Smooth muscle cell (in vitro differentiated cells): ENCODE measurements around the gene REEP1. TPM values are rescaled to one million over a fixed set of nuclear protein-coding genes. Genes with fewer than 3 reads are reported as not detected.
"Not testable (repeated sequence)": the region's sequence is repeated elsewhere in the genome, so short reads cannot be mapped to it uniquely, and the experiment has no call there.

Source experiments
- DNase-seq: peaks from one replicate; lab custom pipeline; 2025; ENCODE audit not compliant: unreplicated experiment; lab: John Stamatoyannopoulos, UW
- H2AFZ ChIP-seq: fragments of 200-600 bp; sonication (generic); 2 replicates; pipeline ENCODE4 v1.6.0; 2016; ENCODE audit warnings: antibody characterized with exemption, low read depth, mild to moderate bottlenecking
- H3F3A ChIP-seq: fragments of 200-600 bp; sonication (generic); 2 replicates; pipeline ENCODE4 v1.6.0; 2017; ENCODE audit warnings: antibody characterized with exemption, low read depth
- H3K27ac ChIP-seq: fragments of 200-600 bp; sonication (generic); 2 replicates; pipeline ENCODE4 v1.5.1; 2016; ENCODE audit warnings: low read depth, mild to moderate bottlenecking
- H3K27me3 ChIP-seq: fragments of 200-600 bp; sonication (generic); 2 replicates; pipeline ENCODE4 v1.6.1; 2016; ENCODE audit warnings: low read depth, mild to moderate bottlenecking
- H3K36me3 ChIP-seq: fragments of 200-600 bp; sonication (generic); 2 replicates; pipeline ENCODE4 v1.5.1; 2016; ENCODE audit warnings: low read depth
- H3K4me1 ChIP-seq: fragments of 200-600 bp; sonication (generic); 2 replicates; pipeline ENCODE4 v1.5.1; 2016; ENCODE audit warnings: low read depth
- H3K4me2 ChIP-seq: fragments of 200-600 bp; sonication (generic); 2 replicates; pipeline ENCODE4 v1.6.0; 2016; ENCODE audit warnings: mild to moderate bottlenecking
- H3K4me3 ChIP-seq: fragments of 200-600 bp; sonication (generic); 2 replicates; pipeline ENCODE4 v1.5.1; 2016; ENCODE audit warnings: mild to moderate bottlenecking
- H3K79me2 ChIP-seq: fragments of 200-600 bp; sonication (generic); 2 replicates; pipeline ENCODE4 v1.6.0; 2016; ENCODE audit warnings: low read depth, mild to moderate bottlenecking
- H3K9ac ChIP-seq: fragments of 200-600 bp; sonication (generic); 2 replicates; pipeline ENCODE4 v1.6.0; 2016; ENCODE audit warnings: low read depth
- H3K9me3 ChIP-seq: fragments of 200-600 bp; sonication (generic); replicated peaks from 2 replicates; pipeline ENCODE4 v1.5.1; 2016; ENCODE audit warnings: low read depth
- H4K20me1 ChIP-seq: fragments of 200-600 bp; sonication (generic); 2 replicates; pipeline ENCODE4 v1.6.0; 2016; ENCODE audit warnings: low read depth
- WGBS: methylation state at CpG from one replicate; pipeline ENCODE4 v1.1.7; 2016; ENCODE audit warnings: low lambda C conversion rate; 5-methylcytosine and 5-hydroxymethylcytosine counted together
- polyA plus RNA-seq: library from polyadenylated mRNA; unstranded; fragments of >200 nt; fragmentation: Nextera tagmentation; extraction: Ambion mirVana; gene quantifications from 2 replicates; pipeline ENCODE4 v1.2.1, GENCODE V29; 2016
- total RNA-seq: library from RNA; depleted of rRNA; stranded (reverse); fragments of >200 nt; gene quantifications from 2 replicates; pipeline ENCODE4 v1.2.3, GENCODE V29; 2014
- TF ChIP-seq, protein P1 (sequence below): fragments of 200-600 bp; sonication (generic); IDR thresholded peaks from 2 replicates; pipeline ENCODE4 v1.5.1; 2017; ENCODE audit warnings: borderline replicate concordance, mild to moderate bottlenecking, antibody characterized with exemption; ENCODE audit not compliant: insufficient read depth, poor library complexity, severe bottlenecking

Gene REEP1
- total and polyA plus RNA-seq, 2 experiments from 2014 or later: not detected

DNA sequence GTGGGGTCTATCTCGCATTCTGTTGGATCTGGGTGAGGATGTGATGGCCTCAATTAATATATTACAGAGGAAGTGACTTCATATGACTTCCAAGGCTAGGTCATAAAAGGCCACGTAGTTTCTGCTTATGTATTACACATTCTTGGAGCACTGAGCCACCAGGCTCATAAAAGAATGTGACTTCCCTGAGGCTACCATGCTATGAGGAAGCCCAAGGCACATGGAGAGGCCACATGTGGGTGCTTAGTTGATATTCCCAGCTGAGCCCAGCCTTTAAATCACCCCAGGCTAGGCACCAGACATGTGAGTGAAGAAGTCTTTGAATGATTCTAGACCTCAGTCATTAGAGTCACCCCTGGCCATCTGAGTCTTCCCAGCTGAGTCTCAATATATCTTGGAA, 13.3 kb upstream of the REEP1 start:
- H2AFZ ChIP-seq: no peak overlapping the region
- H3K79me2 ChIP-seq: no peaks in the 10 kb centered on the region
- DNase-seq: no peak

DNA sequence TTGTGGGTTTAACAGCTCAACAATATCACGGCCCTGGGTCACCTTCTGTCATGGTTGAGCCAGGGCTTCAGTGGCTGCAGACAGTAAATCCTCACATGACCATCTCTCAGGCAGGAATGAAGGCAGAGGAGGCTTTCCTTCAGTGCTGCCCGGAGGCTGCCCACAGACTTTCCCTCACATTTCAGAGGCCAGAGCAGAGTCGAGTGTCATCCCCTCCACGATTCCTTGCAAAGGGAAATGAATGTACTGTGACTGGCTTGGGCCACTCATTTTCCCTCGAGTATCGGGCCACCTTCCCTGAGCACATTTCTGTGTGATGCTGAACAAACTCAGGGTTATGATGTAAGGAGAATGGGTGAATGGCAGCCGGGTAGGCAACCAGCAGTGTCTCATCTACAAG, 10.0 kb upstream of the REEP1 start:
- WGBS: 82% methylated on average over 7 of the region's 7 CpGs
- no peak overlapping the region for H3K4me3 ChIP-seq
- H2AFZ ChIP-seq: no peak overlapping the region
- no peaks in the 10 kb centered on the region for H3F3A ChIP-seq
- no peaks in the 10 kb centered on the region for H3K4me1 ChIP-seq
- H4K20me1 ChIP-seq: no peaks in the 10 kb centered on the region
- TF ChIP-seq, protein P1, sequence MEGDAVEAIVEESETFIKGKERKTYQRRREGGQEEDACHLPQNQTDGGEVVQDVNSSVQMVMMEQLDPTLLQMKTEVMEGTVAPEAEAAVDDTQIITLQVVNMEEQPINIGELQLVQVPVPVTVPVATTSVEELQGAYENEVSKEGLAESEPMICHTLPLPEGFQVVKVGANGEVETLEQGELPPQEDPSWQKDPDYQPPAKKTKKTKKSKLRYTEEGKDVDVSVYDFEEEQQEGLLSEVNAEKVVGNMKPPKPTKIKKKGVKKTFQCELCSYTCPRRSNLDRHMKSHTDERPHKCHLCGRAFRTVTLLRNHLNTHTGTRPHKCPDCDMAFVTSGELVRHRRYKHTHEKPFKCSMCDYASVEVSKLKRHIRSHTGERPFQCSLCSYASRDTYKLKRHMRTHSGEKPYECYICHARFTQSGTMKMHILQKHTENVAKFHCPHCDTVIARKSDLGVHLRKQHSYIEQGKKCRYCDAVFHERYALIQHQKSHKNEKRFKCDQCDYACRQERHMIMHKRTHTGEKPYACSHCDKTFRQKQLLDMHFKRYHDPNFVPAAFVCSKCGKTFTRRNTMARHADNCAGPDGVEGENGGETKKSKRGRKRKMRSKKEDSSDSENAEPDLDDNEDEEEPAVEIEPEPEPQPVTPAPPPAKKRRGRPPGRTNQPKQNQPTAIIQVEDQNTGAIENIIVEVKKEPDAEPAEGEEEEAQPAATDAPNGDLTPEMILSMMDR: no peak
- no peak overlapping the region for H3K9ac ChIP-seq
- no peaks in the 10 kb centered on the region for H3K79me2 ChIP-seq
- no peaks in the 10 kb centered on the region for H3K36me3 ChIP-seq
- DNase-seq: no peak
- H3K27ac ChIP-seq: no peak overlapping the region
- H3K4me2 ChIP-seq: no peak overlapping the region
- H3K27me3 ChIP-seq: peaks cover 18% of the 10 kb centered on the region
- H3K9me3 ChIP-seq: no peaks in the 10 kb centered on the region

More for the DNA sequence above, 13.3 kb upstream of the REEP1 start:
- H4K20me1 ChIP-seq: no peaks in the 10 kb centered on the region
- TF ChIP-seq, protein P1: no peak
- no peaks in the 10 kb centered on the region for H3F3A ChIP-seq
- no peaks in the 10 kb centered on the region for H3K4me1 ChIP-seq
- peaks cover 10% of the 10 kb centered on the region for H3K27me3 ChIP-seq
- no peaks in the 10 kb centered on the region for H3K9me3 ChIP-seq
- H3K27ac ChIP-seq: no peak overlapping the region
- H3K9ac ChIP-seq: no peak overlapping the region
- no peaks in the 10 kb centered on the region for H3K36me3 ChIP-seq
- H3K4me2 ChIP-seq: no peak overlapping the region
- 66% methylated on average over 2 of the region's 2 CpGs for WGBS
- no peak overlapping the region for H3K4me3 ChIP-seq

DNA sequence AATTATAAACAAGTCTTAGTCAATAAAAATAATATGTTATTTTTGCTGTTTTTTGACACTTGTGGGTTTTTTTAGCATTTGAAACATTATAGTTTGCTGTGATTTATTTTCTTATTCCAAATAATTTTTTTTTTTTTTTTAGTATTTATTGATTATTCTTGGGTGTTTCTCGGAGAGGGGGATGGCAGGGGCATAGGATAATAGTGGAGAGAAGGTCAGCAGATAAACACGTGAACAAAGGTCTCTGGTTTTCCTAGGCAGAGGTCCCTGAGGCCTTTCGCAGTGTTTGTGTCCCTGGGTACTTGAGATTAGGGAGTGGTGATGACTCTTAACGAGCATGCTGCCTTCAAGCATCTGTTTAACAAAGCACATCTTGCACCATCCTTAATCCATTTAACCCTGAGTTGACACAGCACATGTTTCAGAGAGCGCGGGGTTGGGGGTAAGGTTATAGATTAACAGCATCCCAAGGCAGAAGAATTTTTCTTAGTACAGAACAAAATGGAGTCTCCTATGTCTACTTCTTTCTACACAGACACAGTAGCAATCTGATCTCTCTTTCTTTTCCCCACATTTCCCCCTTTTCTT, 8.5 kb upstream of the REEP1 start:
- not testable (repeated sequence) for H3K36me3 ChIP-seq, H3K79me2 ChIP-seq, H4K20me1 ChIP-seq, H3K4me3 ChIP-seq, H2AFZ ChIP-seq, H3K27ac ChIP-seq, H3K9ac ChIP-seq, H3K4me2 ChIP-seq, DNase-seq, H3K4me1 ChIP-seq, H3K9me3 ChIP-seq, H3F3A ChIP-seq
- 61% methylated on average over 6 of the region's 6 CpGs for WGBS
- peaks cover 30% of the 10 kb centered on the region for H3K27me3 ChIP-seq

DNA sequence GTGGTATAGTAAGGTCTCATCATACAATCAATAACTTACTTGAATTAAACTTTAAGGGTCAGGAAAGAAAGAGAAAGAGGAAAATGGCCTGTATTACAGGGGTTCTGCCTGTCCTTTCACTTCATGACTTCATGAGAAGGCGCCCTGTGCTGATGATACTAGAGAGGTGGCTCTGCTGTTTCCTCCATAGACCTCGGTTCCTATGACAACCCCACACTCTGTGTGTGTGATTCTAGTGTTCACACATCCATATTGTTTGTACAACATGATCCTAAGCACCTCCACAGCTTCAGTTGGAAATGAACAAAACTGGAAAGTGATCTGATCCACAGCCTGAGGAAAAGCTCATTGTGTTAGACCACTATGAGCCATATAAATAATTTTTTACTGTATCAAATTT, 7.0 kb upstream of the REEP1 start:
- no peak overlapping the region for H3K9ac ChIP-seq
- H2AFZ ChIP-seq: no peak overlapping the region
- no peaks in the 10 kb centered on the region for H3K9me3 ChIP-seq
- H3K4me2 ChIP-seq: no peak overlapping the region
- H3K36me3 ChIP-seq: no peaks in the 10 kb centered on the region
- H3F3A ChIP-seq: no peaks in the 10 kb centered on the region
- peaks cover 45% of the 10 kb centered on the region for H3K27me3 ChIP-seq
- no peak overlapping the region for H3K27ac ChIP-seq
- no peaks in the 10 kb centered on the region for H4K20me1 ChIP-seq
- H3K4me1 ChIP-seq: no peaks in the 10 kb centered on the region
- TF ChIP-seq, protein P1: no peak
- 73% methylated on average over 2 of the region's 2 CpGs for WGBS
- no peak for DNase-seq
- no peak overlapping the region for H3K4me3 ChIP-seq
- H3K79me2 ChIP-seq: no peaks in the 10 kb centered on the region
